HFFc6 (cell line): ENCODE data around the gene CPT1A. TPM values are rescaled to one million over a fixed set of nuclear protein-coding genes. Genes with fewer than 3 reads are reported as not detected.

ENCODE experiments used
- DNase-seq: peaks from one replicate; pipeline ENCODE4 v3.0.0-alpha.2; 2018
- H3K27ac Mint-ChIP-seq: 2 replicates; pipeline ENCODE4 v1.8.0; 2020; ENCODE audit warnings: mild to moderate bottlenecking, mixed read lengths
- H3K27me3 Mint-ChIP-seq: 2 replicates; pipeline ENCODE4 v1.8.0; 2021; ENCODE audit warnings: mild to moderate bottlenecking, moderate library complexity, mixed read lengths; ENCODE audit not compliant: insufficient read depth
- H3K36me3 Mint-ChIP-seq: 2 replicates; pipeline ENCODE4 v1.8.0; 2021; ENCODE audit warnings: low read depth, mixed read lengths
- H3K4me1 Mint-ChIP-seq: 2 replicates; pipeline ENCODE4 v1.8.0; 2020; ENCODE audit warnings: low read depth, mixed read lengths
- H3K4me3 Mint-ChIP-seq: 2 replicates; pipeline ENCODE4 v1.8.0; 2020; ENCODE audit warnings: mild to moderate bottlenecking, moderate library complexity, mixed read lengths
- H3K9me3 Mint-ChIP-seq: 2 replicates; pipeline ENCODE4 v1.8.0; 2020; ENCODE audit warnings: mild to moderate bottlenecking, mixed read lengths
- total RNA-seq, 6 experiments: library from RNA; stranded (reverse); fragmentation: NEBNext Ultra II Directional; extraction: Animal tissue kit (Norgen Biotek cat#: 25700); gene quantifications; 2 replicates in 1 of 6; 3 replicates in 5 of 6; pipeline ENCODE4 v1.2.3, GENCODE V29; 2021
- TF ChIP-seq, protein P1 (sequence below): fragments of 200-600 bp; sonication (generic); IDR thresholded peaks from 2 replicates; pipeline ENCODE4 v1.5.0; 2021; ENCODE audit warnings: antibody characterized with exemption, mild to moderate bottlenecking

The CPT1A gene
- total RNA-seq, 6 experiments from 2014 or later, result 35.5 to 63.7 (median 55.8) TPM

DNA sequence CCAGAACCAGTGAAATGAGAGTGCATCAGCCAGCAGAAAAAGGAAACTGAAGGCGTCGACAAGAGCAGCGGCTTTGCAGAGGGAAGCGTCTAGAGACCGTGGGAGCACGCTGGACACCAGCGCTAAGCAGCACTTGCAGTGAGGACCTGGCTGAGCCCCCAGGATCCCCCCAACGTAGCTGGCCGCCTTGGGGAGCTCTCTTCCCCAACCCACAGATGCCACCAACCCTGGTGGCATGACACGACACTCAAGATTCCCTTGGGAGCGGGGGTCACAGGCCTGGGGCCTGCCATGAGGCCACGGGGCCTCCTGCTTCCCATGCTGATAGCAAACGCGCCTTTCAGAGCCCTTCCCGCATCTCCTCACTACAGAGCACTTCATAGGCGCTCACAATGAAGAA, 77.0 kb downstream of the CPT1A start:
- TF ChIP-seq, protein P1, sequence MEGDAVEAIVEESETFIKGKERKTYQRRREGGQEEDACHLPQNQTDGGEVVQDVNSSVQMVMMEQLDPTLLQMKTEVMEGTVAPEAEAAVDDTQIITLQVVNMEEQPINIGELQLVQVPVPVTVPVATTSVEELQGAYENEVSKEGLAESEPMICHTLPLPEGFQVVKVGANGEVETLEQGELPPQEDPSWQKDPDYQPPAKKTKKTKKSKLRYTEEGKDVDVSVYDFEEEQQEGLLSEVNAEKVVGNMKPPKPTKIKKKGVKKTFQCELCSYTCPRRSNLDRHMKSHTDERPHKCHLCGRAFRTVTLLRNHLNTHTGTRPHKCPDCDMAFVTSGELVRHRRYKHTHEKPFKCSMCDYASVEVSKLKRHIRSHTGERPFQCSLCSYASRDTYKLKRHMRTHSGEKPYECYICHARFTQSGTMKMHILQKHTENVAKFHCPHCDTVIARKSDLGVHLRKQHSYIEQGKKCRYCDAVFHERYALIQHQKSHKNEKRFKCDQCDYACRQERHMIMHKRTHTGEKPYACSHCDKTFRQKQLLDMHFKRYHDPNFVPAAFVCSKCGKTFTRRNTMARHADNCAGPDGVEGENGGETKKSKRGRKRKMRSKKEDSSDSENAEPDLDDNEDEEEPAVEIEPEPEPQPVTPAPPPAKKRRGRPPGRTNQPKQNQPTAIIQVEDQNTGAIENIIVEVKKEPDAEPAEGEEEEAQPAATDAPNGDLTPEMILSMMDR, result no peak
- peaks cover 17% of the 10 kb centered on the region for H3K36me3 Mint-ChIP-seq
- no peaks in the 10 kb centered on the region for H3K9me3 Mint-ChIP-seq
- no peak overlapping the region for H3K4me3 Mint-ChIP-seq
- DNase-seq, result no peak
- H3K27me3 Mint-ChIP-seq, result peaks cover 2% of the 10 kb centered on the region
- H3K27ac Mint-ChIP-seq, result no peak overlapping the region
- H3K4me1 Mint-ChIP-seq, result peaks cover 8% of the 10 kb centered on the region; the same call in 1 of the 2 replicates

DNA sequence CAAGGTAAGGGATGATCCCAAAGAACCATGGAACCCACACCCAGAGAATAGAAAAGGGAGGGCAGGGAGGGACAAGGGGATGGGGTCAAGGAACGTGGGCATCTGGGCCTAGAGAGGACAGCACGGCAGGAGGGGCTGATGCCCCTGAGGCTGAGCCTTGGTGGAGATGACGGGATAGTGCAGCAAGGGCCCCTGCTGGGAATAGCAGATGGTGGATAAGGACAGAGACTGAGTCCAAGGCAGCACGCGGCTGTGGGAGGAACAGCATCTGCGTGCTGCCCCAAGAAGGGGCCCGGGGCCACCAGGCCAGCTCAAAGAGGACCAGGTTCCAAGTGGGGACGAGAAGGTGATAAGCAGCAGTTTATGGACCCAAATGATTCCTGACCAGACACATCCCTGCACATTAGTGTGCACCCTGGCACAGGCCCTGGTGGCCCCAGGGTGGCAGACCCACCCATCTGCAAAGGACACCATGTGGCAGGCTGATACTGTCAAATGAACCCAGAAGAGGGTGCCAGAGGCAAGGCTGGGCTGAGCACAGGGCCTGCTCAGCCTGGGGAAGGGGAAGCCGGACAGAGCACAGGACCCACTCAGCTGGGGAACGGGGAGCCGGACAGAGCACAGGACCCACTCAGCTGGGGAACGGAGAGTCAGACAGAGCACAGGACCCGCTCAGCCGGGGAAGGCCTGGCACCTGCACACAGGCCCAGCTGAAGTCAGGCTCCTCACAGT, 77.6 kb downstream of the CPT1A start:
- peaks cover 8% of the 10 kb centered on the region; the same call in 1 of the 2 replicates for H3K4me1 Mint-ChIP-seq
- H3K36me3 Mint-ChIP-seq, result peaks cover 17% of the 10 kb centered on the region
- H3K27me3 Mint-ChIP-seq, result peaks cover 2% of the 10 kb centered on the region
- TF ChIP-seq, protein P1, result peak; percentile 11; the same call in 1 of the 2 replicates
- H3K9me3 Mint-ChIP-seq, result no peaks in the 10 kb centered on the region
- no peak overlapping the region for H3K4me3 Mint-ChIP-seq
- H3K27ac Mint-ChIP-seq, result no peak overlapping the region; the same call in 1 of the 2 replicates
- DNase-seq, result no peak

DNA sequence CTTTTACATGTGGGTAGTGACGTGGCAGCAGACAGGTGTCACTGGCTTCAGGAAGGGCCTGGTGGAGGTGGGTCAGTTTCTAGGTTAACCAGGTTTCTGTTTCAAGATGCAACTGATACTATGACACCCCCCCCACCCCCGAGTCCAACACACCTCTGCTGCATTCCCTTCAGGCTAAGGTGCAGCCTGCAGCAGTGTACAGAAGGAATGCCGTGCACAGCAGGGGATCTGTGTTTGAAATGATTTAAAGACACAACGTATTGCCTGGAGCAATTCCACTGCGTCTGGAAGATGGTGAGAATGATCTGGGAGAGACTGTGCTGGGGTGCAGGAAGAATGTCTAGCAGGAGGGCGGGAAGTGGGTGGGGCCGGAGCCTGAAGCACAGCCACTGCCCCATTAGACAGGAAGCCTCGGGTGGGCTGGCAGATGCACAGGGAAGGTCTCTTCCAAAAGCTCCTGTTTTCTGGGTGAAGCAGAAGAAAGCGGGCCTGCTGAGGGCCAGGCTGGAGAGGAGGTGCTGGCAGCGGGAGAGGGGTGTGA, 78.5 kb downstream of the CPT1A start:
- peak; percentile 17 for DNase-seq
- Mint-ChIP-seq H3K27me3 (peaks cover 2% of the 10 kb centered on the region), H3K4me1 (peaks cover 8% of the 10 kb centered on the region; the same call in 1 of the 2 replicates), H3K36me3 (peaks cover 11% of the 10 kb centered on the region), H3K4me3 (no peak overlapping the region; the same call in 1 of the 2 replicates), H3K27ac (peak overlapping the region; percentile 34; the same call in 1 of the 2 replicates), H3K9me3 (no peaks in the 10 kb centered on the region)
- TF ChIP-seq, protein P1, result no peak

DNA sequence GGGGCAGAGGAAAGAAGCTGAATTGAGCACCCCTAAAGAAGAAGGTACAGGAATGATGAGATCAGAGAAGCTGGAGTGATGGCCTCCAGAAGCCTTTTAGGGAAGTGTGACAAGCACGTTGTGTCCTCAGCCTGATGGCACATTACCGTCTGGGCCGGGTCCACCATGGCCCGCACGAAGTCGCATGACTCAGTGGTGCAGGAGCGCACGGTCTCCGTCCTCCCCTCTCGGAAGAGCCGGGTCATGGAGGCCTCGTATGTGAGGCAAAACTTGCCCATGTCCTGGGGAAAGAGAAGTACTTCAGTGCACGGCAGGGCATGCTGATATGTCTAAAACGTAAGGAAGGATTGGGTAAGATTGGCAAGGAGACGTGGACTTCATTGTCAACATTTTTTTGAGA, 79.2 kb downstream of the CPT1A start:
- no peak overlapping the region for H3K4me3 Mint-ChIP-seq
- H3K9me3 Mint-ChIP-seq, result no peaks in the 10 kb centered on the region
- no peak for DNase-seq
- H3K27ac Mint-ChIP-seq, result no peak overlapping the region
- peaks cover 18% of the 10 kb centered on the region for H3K36me3 Mint-ChIP-seq
- H3K27me3 Mint-ChIP-seq, result peaks cover 2% of the 10 kb centered on the region
- TF ChIP-seq, protein P1, result no peak
- H3K4me1 Mint-ChIP-seq, result peaks cover 8% of the 10 kb centered on the region; the same call in 1 of the 2 replicates

DNA sequence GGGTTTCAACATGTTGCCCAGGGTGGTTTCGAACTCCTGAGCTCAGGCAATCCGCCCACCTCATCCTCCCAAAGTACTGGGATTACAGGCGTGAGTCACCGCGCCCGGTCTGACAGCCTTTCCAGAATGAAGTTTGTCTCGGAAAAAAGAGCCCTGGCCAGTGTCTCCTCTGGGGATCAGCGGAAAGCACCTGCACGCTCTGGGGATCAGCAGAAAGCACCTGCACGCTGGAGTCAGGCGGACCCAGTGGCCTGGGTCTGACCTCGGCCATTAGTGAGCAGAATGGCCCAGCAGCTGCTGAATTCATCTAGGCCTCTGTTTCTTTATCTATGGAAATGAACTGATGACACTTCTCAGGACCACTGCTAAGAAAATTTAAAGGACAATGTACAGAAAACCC, 79.9 kb downstream of the CPT1A start:
- Mint-ChIP-seq H3K4me3 (no peak overlapping the region), H3K27ac (no peak overlapping the region), H3K27me3 (peaks cover 2% of the 10 kb centered on the region), H3K36me3 (peaks cover 19% of the 10 kb centered on the region), H3K4me1 (peaks cover 9% of the 10 kb centered on the region; the same call in 1 of the 2 replicates), H3K9me3 (no peaks in the 10 kb centered on the region)
- no peak for DNase-seq
- TF ChIP-seq, protein P1, result no peak
